HG03175 (cell line): ENCODE measurements around the gene CLIC4.
A peak's percentile ranks its signal among the peaks of the same experiment; 100 is the strongest.
"Not testable (repeated sequence)": the region's sequence is repeated elsewhere in the genome, so short reads cannot be mapped to it uniquely, and the experiment has no call there.

Source experiments
- ATAC-seq: cut with Tn5 transposase; IDR thresholded peaks from one replicate; pipeline ENCODE4 v1.9.1; 2021; ENCODE audit warnings: mild to moderate bottlenecking, moderate library complexity; ENCODE audit not compliant: unreplicated experiment

Gene CLIC4

DNA sequence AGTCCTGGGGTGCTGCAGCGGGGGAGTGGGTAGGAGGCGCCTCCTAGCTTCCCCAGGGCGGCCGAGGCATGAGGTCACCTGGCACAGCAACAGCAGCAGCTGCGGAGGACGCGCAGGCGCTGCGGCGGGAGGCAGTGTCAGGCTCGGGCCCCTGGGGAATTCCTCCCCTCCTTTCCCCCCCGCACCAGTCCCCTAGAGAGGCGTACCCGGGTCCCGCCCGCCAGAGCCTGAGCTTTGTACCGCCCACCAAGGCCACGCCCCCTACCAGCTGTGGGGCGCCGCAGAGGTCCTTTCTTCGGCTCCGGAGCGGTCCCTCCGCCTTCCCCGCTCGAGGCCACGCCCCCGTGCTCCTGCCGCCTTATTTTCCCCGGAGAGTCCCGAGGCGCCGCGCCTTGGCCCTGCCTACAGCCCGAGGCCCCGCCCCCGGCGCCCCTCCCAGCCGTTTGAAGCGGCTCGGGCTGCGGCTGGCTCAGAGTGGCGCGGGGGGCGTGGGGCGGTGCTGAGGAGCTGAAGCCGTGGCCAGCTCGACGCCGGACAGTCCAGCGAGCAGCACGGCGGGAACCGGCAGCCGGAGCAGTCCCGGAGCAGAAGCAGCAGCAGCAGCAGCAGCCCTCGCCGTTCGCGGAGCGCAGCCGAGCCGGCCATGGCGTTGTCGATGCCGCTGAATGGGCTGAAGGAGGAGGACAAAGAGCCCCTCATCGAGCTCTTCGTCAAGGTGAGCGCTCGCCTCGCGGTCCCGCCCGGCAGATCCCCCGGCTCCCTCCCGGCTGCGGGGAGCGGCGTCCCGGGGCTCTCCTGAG, at the start of gene CLIC4:
TSS of gene CLIC4 (plus strand) at position 537 of the 800 bp plus-strand sequence. CDS start at position 644, 107 bp downstream.
- ATAC-seq: peak; percentile 73

DNA sequence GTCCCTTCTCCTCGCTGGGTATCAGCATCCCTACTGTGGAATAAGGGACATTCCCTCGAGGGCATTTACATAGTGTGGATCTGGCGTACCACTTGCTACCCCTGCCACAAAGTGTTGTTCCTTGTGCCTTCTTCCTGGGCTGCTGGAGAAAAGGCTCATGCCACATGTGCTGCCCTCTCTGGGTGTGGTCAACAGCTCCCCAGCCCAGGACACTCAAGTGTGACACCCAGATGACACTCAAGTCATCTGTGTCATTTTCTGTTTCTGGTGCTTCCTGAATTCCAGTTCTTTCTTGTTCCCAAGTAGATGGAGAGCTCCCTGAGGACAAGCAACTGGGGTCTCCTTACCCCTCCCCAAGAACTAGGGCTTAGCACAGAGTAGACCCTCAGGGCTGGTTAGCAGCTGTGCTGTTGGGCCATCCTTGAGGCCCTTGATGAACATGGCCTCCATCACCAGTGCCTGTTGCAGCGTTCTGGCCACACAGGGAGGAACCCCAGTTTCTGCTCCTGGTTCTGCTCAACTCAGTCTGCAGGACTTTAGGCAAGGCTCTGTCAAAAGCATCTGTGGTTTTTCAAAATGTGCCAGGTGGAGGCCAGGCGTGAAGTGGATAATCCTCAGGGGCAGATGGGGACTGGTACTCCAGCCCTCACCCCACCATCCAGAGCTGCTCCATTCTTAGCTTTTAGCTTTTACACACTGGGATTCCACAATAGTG, 49.0 kb upstream of the CLIC4 start:
- no peak for ATAC-seq

DNA sequence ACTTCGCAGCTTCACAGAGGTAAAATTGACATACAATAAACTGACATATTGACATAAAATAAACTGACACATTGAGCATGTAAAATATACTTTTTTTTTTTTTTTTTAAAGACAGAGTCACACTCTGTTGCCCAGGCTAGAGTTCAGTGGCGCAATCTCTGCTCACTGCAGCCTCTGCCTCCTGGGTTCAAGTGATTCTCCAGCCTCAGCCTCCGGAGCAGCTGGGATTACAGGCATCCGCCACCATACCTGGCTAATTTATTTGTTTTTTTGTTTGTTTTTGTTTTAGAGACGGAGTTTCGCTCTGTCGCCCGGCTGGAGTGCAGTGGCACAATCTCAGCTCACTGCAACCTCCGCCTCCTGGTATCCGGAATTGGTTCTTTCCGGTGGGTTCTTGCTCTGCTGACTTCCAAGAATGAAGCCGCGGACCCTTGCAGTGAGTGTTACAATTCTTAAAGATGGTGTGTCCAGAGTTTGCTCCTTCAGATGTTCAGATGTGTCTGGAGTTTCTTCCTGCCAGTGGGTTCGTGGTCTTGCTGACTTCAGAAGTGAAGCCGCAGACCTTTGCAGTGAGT, 48.4 kb upstream of the CLIC4 start:
- ATAC-seq: no peak

DNA sequence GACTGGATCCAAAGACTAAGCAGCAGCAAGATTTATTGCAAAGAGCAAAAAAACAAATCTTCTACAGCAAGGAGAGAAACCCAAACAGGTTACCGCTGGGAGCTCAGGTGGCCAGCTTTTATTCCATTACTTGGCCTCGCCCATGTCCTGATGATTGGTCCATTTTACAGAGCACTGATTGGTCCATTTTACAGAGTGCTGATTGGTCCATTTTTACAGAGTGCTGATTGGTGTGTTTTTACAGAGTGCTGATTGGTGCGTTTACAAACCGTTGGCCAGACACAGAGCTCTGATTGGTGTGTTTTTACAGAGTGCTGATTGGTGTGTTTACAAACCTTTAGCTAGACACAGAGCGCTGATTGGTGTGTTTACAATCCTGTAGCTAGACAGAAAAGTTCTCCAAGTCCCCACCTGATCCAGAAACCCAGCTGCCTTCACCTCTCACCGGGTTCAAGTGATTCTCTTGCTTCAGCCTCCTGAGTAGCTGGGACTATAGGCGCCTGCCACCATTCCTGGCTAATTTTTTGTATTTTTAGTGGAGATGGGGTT, 47.7 kb upstream of the CLIC4 start:
- not testable (repeated sequence) for ATAC-seq

DNA sequence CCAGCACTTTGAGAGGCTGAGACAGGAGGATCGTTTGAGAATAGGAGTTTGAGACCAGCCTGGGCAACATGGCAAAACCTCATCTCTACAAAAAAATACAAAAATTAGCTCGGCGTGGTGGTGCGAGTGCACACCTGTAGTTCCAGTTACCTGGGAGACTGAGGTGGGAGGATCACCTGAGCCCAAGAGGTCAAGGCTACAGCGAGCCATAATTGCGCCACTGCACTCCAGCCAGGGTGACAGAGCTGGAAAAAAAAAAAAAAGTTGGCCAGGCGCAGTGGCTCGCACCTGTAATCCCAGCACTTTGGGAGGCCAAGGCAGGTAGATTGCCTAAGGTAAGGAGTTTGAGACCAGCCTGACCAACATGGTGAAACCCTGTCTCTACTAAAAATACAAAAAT, 46.9 kb upstream of the CLIC4 start:
- not testable (repeated sequence) for ATAC-seq

DNA sequence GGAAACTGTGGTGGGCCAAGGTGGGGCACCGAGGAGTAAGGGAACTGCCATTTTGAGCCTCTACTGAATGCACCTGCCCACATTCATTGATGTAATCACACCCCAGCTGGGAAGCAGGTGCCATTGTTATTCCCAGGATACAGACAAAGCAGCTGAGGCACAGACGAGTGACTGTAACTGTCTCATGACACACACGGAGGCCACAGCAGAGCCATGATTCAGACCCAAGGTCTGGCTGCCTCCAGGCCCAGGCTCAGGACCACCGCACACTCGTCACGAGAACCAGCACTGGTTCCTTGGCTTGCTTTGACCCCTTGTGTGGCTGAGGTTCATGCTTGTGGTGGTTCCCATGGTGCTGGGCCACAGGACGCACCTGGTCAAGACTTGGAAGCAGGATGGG, 45.6 kb upstream of the CLIC4 start:
- ATAC-seq: no peak

DNA sequence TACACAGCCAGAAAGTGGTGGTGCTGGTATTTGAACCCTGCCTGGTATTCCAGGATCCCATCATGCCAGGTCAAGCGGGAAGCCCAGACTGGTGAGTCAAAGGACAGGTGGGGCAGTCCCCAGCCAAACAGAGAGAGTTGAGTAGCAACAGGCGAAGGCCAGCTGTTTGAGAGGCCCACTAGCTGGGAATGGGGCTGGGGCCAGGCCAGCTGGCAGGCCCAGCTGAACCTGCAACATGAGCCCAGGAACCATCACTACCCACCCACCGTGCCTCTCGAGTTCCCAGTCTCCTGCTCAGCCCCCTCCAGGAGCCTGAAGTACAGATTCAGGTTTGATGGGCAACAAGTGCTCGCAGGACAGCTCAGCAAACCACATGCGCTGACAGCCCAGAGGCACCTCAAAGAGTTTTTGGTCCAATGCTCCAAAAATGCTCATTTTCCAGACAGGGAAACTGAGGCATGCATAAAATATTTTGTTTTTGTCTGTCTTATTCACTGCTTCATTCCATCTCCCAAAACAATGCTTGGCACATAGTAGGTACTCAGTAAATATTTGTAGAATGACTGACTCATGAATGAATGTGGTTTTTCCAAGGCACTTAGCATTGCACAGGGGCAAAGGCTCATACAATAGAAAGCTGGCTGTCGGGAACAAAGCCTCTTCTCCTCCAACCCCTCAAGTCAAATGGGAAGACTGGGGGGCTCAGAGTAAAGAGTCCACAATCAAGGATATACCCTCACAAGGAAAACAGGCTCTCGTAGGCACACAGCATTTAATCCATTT, 42.5 kb upstream of the CLIC4 start:
- ATAC-seq: no peak

DNA sequence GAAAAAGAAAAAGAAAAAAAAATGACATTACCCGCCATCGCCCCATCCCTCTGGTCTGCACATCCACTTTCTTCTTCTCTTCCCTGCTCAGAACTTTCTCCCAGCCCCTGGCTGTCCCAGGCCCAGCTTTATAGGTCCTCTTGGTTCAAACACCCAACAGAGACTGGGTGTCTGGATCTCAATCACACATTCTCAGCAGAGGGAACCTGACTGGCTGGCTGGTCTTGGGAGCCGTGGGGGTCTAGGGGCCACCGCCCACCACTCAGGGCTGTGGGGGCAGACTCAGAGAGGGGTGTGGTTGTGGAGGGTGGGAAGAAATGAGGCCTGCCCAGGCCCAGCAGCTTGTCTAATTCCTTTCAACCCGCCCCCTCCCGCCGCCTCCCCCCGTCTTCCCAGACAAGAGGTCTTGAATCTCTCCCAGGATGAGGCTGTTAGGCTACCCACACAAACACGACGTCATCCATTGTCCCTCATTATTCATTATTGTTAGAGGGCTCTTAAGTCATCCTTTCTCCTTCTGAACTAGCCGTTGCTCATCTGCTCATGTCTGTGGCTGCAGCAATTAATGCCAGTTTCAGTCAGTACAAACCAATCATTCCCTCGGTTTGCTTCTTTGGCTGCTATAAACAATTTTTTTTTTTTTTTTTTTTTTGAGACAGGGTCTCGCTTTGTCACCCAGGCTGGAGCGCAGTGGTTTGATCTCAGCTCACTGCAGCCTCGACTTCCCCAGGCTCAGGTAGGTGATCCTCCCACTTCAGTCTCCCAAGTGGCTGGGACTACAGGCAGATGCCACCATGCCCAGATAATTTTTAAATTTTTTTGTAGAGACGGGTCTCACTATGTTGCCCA, 40.6 kb upstream of the CLIC4 start:
- ATAC-seq: no peak

DNA sequence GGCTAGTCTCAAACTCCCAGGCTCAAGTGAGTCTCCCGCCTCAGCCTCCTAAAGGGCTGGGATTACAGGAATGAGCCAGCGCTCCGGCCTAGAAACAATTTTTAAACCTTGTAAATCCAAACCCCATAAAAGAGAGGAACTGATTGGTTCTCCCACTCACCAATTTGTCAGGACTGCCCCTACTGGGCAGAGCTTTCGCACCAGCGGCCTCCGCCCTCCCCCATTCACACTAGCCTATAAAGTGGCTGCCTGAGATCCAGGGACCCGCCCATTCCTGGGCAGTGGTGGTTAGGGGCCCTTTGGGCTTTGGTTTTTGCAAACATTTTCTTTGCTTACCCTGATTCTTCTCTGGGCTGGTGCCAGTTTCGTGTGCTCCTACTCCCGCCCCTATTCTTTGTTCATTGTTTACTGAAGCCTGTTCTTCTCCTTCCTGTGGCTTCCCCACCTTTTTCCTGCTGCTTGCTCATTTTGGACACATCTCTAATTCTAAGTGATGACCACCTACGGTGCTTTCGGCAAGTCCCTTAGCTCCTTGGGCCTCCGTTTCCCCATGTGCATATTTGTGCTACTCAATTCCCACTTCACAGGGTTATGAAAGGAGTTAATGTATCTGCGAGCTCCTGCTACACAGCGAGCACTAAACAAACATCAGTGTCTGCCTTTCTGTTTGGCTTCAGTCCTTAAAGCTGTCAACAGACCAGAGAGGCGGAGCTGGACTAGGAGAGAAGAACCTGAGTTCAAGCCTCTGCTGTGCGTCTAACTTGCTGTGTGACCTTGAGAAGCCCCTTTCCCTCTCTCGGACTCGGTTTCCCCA, 39.8 kb upstream of the CLIC4 start:
- ATAC-seq: no peak

DNA sequence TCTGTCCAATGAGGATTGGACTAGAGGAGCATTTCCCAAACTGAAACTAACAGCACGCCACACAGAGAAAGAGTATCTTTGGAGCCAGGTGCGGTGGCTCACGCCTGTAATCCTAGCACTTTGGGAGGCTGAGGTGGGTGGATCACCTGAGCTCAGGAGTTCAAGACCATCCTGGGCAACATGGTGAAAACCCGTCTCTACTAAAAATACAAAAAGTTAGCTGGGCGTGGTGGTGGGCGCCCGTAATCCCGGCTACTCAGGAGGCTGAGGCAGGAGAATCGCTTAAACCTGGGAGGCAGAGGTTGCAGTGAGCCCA, 39.2 kb upstream of the CLIC4 start:
- not testable (repeated sequence) for ATAC-seq

DNA sequence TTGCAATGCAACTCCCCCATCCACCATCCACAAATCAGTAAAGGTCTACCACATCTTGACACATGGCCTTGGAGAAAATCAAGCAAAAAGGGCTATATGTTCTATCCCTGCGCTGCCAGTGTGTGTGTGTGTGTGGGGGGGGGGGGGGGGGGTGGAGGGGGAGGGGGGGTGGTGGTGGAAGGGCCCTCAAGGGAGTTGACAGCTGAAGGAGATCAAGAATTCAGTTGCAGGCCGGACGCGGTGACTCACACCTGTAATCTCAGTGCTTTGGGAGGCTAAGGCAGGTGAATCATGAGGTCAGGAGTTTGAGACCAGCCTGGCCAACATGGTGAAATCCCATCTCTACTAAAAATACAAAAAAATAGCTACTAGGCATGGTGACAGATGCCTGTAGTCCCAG, 37.6 kb upstream of the CLIC4 start:
- ATAC-seq: no peak

DNA sequence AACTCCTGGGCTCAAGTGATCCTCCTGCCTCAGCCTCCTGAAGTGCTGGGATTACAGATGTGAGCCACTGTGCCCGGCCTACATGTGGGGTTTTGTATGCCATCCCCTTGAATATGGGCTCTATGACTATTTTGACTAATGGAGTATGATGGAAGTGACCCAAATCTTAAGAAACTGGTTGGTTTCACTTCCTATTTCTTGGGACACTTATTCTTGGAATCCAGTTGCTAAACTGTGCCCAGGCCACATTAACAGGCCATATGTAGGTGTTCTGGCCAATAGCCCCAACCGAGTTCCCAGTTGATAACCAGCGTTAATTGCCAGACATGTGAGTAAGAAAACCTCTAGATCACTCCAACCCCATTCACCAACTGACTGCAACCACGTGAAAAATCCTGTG, 36.3 kb upstream of the CLIC4 start:
- ATAC-seq: no peak

DNA sequence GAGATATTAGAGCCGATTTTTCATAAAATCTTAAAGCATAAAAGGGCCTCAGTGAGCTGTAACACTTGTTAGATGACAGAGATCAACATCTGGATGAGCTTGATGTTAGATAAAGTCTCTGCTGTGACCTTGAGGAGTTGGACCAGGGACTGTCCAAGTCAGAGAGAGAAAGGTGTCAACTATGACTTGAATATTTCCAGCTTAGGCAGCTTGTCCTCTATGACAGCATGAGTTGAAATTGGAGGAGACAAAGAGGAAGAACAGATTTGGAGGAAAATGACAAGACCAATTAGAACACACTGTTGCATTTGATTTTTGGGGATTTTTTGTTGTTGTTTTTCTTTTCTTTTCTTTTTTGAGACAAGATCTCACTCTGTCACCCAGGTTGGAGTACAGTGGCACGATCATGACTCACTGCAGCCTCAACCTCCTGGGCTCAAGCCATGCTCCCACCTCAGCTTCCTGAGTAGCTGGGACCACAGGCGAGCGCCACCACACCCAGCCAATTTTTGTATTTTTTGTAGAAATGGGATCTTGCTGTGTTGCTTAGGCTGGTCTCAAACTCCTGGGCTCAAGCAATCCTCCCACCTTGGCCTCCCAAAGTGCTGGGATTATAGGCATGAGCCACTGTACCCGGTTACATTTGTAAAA, 35.3 kb upstream of the CLIC4 start:
- ATAC-seq: no peak

DNA sequence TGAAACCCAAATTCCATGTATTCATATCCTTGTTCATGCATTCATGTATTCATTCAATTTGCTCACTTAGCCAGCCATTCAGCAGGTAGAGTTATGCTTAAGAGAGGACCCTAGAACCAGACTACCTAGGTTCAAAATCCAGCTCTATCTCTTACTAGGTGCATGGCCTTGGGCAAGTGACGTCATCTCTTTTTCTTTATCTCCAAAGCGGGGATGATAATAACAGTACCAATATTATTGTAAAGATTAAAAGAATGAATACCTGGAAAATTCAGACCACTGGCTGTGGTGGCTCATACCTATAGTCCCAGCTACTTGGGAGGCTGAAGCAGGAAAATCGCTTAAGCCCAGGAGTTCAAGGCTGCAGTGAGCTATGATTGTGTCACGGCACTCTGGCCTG, 33.9 kb upstream of the CLIC4 start:
- no peak for ATAC-seq

DNA sequence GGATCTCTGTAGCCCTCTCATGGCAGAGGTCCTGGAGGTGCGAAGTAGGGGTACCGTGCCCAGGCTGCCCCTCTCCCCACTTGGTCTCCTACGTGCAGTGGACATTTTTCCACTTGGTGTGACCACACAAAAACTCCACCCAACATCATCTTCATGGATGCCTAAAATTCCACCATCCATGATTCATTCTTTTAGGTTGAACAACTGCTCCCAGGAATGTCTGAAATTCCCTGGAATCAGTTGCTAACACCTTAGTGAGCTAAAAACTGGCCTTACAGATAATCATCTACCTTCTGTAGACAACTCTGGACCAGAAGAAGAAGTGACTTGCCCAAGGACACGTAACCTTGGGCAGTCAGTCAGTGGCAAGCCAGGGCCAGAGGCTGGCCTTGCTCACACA, 32.1 kb upstream of the CLIC4 start:
- no peak for ATAC-seq

DNA sequence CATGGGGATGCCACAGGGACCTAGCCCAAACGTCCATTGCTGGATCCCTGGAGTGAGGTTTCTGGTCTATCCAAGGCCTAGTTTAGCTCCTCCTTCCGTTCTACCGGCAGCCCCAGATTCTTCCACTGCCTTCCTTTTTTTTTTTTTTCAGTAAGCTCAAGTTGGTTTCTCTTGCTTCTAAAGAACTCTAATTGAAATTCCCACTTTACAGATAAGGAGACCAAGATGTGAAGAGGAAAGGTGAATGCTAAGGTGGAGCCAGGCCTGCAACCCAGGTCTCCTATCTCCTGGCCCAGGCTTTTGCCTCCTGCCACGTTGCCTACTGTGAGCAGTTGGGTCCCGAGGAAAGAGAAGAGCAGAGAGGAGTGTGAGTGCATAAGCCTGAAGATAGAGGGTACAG, 31.5 kb upstream of the CLIC4 start:
- no peak for ATAC-seq

DNA sequence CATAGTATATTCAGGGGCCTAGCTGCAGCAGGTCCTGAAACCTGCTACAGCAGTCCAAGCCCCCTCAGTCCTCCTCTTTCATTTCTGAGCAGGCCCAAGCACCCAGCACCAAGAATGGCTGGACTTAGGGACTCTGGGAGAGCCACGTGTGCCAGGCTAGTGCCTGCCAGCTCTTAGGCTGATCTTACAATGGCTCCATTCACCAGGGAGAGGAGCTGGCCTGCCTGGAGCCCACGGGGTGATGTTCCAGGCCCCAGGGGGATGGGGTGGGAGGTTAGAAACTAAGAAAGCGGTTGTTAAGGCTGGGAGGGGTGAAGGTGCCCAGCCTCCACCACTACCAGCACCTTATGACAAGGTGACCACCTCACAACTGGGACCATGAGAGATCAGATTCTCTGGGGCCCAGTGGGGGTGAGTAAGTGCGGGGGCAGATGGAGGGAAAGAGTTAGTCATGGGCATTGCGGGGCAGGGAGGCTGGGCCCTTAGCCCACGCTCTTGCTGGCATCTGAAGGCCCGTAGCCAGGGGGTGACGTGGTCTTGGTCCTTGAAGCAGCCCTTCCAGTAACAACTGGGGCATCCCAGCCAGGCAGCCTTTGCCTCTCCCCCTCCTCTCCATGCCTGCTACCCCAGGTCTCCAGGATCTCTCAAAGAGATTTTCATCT, 30.3 kb upstream of the CLIC4 start:
- no peak for ATAC-seq

DNA sequence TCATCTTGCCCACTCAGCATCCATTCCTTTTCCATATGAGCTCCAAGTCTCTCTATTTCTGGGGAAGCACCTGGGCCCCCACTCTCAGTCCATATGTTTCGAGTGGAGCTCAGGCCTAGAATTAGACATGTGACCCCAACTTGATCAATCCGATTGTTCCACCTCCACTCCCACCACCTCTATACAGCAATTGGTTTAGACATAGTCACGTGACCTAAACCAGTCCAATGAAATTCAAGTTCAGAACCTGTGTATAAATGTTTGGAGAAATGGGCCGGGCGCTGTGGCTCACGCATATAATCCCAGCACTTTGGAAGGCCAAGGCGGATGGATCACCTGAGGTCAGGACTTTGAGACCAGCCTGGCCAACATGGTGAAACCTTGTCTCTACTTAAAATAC, 29.6 kb upstream of the CLIC4 start:
- ATAC-seq: no peak
